VCaP (cell line): ENCODE results near the gene ARMH3.
A peak's percentile ranks its signal among the peaks of the same experiment; 100 is the strongest.
"Not testable (repeated sequence)": the region's sequence is repeated elsewhere in the genome, so short reads cannot be mapped to it uniquely, and the experiment has no call there.

Experiments used
- H3K27ac ChIP-seq: fragments of 450-650 bp; 2 replicates; pipeline ENCODE4 v1.5.1; 2017
- TF ChIP-seq, protein P1 (sequence below): fragments of 450-650 bp; conservative IDR thresholded peaks from 2 replicates; pipeline ENCODE4 v1.5.1; 2017; ENCODE audit warnings: mild to moderate bottlenecking, moderate library complexity

ARMH3 gene

GRCh38 chr10:102016416-102016815 lies 39.6 kb downstream of the ARMH3 start:
- H3K27ac ChIP-seq, result no peak overlapping the region
- TF ChIP-seq, protein P1, sequence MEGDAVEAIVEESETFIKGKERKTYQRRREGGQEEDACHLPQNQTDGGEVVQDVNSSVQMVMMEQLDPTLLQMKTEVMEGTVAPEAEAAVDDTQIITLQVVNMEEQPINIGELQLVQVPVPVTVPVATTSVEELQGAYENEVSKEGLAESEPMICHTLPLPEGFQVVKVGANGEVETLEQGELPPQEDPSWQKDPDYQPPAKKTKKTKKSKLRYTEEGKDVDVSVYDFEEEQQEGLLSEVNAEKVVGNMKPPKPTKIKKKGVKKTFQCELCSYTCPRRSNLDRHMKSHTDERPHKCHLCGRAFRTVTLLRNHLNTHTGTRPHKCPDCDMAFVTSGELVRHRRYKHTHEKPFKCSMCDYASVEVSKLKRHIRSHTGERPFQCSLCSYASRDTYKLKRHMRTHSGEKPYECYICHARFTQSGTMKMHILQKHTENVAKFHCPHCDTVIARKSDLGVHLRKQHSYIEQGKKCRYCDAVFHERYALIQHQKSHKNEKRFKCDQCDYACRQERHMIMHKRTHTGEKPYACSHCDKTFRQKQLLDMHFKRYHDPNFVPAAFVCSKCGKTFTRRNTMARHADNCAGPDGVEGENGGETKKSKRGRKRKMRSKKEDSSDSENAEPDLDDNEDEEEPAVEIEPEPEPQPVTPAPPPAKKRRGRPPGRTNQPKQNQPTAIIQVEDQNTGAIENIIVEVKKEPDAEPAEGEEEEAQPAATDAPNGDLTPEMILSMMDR, result no peak

- TF ChIP-seq, protein P1, result no peak
- no peak overlapping the region for H3K27ac ChIP-seq
These were observed 45.0 kb downstream of the ARMH3 start for GRCh38 chr10:102010961-102011360.

GRCh38 chr10:102009801-102010425 lies 46.1 kb downstream of the ARMH3 start:
- TF ChIP-seq, protein P1, result peak; percentile 94
- H3K27ac ChIP-seq, result no peak overlapping the region

DNA sequence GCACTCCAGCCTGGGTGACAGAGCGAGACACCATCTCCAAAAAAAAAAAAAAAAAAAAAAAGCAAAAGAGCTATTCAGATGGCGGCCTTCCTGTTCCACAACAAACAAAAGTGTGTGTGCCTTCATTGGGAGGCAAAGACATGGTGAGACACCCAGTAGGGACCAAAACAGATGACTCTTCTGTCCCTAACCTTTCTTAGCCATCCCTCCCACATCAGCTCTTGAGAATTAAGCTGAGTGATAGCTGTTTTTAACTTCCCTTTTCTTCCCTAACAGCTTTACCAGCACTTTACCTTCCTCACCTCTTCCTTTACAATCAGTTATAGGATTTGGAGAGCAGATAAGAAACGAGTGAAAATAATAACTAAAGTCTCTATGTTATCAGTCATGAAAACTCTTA lies 48.2 kb downstream of the ARMH3 start:
- TF ChIP-seq, protein P1, result no peak
- no peak overlapping the region for H3K27ac ChIP-seq

DNA sequence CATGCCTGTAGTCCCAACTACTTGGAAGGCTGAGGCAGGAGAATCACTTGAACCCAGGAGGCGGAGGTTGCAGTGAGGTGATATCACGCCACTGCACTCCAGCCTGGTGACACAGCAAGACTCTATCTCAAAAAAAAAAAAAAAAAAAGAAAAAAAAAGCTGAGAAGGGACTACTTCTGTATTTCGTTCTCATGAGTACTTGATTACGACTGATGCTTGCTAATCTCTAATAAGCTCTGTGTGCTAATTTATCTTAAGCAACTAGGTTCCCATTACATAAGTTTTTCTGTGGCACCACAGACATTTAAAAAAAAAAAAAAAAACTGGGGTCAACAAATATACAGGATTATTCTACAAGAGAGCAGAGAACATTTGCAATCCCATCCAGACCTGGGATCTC lies 48.9 kb downstream of the ARMH3 start:
- H3K27ac ChIP-seq, result not testable (repeated sequence)

DNA sequence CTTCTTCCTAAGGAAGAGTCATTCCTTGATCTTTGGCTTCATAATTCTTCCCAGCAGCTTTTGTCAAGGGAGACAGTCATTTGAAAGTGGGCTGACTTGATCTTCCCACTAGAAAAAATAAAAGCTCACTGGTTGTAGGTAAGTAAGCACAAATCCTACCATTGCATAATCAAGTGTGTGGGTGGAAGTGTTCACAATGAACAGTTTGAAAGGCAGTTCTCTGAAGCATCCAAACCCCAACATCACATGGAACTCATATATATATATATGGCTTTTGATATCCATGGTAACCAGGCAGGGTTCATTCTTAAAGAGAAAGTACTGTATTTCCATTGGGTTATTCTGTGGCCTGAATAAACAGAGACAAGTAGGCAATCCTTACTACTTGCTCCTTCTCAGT lies 51.6 kb downstream of the ARMH3 start:
- no peak overlapping the region for H3K27ac ChIP-seq
- TF ChIP-seq, protein P1, result no peak

DNA sequence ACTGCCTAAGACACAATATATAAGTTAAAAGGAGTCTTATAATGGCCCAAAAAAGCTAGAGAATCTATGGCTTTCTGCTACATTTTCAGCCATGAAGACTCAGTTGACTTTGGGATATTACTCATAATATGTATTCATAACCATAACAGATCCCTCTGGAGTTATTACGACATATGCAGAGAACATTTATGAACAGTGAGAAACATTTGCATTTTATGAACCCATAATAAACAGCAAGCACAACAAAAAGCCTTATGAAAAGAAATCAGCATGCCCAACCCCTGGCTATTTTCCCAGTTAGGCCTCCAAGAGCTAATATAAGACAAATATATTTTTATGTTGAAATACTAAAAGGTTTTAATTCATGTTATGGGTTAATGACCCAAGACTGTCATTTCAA lies 52.4 kb downstream of the ARMH3 start:
- H3K27ac ChIP-seq, result no peak overlapping the region
- TF ChIP-seq, protein P1, result no peak

DNA sequence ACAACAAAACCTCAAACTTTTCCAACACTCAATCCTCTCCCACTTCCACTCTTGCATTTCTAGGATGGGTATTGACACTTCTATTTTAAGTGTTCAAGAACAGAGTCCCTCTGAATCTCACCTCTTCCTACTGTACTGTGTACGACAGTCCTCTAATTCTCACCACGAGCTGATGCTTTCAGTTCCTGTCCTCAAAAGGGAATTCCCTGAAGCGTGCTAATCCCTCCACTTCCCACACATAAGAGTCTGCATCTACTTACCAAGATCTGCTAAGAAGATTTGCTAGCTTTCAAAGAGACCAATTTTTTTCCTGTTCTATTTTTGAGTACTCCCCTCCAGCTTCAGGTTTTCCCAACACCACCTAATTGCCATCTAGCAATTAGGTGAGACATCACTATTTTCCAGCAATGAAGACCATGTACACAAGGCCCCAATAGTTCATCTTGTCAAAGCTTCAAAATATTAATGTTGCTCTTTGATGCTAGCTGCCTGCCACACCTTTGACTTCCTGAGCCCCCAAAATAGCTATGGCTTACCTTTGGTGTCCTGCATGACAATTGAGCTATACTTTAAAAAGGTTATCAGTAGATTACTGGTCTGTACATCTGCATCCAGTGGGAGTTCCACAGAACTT lies 54.4 kb downstream of the ARMH3 start:
- TF ChIP-seq, protein P1, result no peak
- no peak overlapping the region for H3K27ac ChIP-seq
